ENCODE measurements around the gene RHEBL1.

Gene RHEBL1

DNA sequence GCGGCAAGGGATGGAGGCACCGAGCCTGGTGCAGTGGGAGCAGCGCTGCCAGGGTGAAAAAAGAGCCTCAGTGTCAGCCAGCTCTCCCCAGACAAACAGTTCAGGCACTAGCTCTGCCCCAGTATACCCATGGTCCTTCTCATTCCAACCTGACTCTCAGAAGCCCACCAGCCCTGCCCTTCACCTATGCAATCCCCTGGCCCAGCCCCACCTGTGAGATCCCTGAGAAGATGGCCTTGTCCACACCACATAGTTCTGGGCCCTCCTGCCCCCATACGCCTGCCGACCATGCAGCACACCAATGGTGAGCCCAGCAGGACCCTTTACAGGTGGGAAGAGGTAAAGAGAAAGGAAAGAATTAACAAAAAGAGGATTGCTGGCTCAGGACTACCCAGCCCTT is 15.7 kb downstream of the RHEBL1 start:
- DNase-seq: no peak

DNA sequence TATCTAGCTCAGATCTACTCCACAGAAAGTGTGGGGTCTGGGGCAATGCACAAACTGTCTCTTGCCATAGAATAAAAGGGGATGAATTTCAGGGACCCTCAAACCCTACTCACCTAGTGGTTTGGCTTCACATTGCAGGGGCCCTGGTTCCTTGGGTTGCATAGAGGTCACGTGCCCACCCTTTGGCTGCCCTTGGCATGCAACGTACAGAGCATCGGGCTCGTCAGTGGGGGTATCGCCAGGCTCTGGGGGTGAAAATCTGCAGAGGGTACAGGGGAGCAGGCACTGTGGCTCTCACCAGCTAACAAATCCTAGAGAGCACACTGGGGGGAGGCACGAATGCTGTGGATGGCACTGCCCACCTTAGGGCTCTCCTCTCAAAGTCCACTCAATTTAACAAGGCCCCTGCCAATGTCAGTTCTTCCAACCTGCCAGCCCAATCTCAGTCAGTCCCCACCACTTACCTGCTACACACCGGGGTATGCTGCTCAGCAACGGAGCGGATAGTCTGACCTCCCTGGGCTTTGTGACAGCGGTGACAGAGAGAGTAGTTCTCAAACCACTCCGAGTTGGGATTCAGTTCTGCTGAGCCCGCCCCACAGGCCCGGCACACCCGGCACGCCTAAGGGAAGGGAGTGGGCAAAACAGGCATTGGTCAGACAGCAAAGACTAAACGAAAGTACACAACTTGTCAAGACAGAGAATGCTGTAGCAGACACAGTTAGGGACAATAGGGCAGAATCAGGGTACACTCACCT is 17.1 kb downstream of the RHEBL1 start:
- DNase-seq: no peak

DNA sequence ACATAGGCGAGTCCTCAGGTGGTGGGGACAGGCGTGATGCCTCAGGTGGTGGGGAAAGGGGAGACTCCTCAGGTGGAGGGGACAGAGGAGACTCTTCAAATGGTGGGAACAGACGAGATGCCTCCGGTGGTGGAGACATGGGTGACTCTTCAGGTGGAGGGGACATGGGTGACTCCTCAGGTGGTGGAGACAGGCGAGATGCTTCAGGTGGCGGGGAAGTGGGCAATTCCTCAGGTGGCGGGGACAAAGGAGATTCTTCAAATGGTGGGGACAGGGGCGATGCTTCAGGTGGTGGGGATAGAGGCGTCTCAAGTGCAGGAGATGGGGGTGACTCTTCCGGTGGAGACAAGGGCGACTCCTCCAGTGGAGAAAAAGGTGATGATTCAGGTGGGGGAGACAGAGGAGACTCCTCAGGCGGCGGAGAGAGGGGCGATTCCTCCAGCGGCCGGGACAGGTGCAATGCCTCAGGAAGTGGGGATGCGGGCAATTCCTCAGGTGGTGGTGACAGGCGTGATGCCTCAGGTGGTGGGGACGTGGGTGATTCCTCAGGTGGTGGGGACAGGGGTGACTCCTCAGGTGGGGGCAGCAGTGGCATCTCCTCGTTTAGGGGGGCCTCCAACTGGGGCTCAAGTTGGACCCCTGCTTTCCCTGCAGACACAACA is 17.9 kb downstream of the RHEBL1 start:
- DNase-seq: no peak

DNA sequence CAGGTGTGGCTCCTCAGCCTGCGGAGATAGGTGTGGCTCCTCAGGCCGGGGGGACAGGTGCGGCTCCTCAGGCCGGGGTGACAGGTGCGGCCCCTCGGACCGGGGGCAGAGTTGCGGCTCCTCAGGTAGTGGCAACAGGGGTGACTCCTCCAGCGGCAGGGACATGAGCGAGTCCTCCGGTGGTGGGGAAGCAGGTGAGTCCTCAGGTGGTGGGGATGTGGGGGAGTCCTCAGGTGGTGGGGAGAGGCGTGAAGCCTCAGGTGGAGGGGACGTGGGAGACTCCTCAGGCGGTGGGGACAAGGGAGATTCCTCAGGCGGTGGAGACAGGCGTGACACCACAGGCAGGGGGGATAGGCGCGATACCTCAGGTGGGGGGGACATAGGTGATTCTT is 18.4 kb downstream of the RHEBL1 start:
- no peak for DNase-seq

DNA sequence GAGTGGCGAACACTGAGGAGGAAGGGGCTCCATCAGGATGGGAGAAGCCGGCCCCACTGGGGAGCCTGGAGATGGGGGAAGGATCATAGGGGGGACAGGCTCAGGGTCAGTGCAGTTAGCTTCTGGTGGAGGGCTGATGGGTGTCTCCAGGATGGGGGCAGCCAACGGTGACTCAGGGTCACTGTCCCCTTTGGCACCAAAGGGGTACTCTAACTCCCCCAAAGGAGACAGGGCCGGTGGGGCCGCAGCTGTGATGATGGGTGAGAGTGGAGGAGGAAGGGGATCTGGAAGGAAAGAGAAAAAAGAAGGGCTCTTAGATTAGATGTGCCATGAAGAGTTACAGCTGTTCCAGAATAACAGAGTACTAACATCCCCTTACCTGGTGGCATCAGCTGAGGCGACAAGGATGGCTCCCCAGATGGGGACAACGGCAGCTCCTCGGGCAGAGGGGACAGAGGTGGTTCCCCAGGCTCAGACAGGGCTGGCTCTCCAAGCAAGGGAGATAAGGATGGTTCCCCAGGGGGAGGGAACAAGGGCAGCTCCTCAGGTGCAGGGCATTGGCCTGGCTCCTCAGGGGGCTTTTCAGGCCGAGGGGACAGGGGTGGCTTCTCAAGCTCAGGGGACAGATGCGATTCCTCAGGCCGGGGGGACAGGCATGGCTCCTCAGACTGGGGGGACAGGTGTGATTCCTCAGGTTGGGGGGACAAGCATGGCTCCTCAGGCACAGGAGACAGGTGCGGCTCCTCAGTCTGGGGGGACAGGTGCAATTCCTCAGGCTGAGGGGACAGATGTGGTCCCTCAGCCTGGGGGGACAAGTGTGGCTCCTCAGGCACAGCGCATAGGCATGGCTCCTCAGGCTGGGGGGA is 19.0 kb downstream of the RHEBL1 start:
- DNase-seq: no peak

DNA sequence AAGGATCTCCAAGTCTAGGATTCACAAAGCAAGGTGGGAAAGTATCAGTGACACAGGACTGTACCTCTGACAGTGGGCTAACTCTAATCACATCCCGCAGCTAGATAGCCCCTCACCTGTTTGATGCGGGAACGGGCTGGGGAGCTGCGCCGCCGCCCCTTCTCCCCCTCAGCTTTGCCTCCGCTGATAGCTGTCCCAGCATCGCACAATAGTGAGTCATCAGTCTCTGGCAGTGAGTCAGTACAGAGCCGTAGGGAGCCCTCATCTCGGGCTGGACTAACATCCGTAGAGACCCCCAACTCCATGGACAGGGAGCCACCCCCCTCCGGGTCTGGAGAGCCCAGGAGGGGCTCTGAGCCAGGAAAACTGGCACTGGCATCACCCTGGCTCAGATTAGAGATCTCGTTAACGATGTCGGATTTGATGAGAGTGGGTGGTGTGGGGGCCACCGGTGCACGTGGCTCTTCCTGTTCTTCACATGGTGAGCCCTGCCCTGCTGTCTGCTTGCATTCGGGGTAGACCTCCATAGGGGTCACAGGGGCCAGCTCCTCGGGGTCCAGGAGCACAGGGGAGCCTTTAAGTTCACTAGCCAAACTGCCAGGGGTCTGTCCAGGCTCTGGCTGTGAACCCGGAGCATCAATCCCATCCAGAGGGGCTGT is 20.1 kb downstream of the RHEBL1 start:
- DNase-seq: no peak

DNA sequence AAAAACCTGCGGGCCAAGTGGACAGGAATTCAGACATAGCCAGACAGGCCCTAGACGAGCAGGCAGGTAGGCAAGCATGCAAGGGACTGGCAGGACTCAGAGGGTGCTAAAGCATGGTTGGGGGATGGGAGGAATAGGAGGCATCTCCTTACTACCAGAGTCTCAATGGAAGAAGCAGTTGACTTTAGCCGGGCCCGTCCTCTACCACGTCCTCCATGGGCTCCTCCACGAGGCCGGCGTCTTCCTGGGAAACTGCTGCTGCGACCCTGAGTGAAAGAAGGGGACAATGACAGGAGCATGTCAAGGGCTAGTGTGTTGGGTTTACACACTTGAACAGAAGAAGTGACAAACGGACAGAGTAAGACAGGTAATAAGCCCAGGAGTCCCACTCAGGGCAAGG is 20.8 kb downstream of the RHEBL1 start:
- DNase-seq: no peak

DNA sequence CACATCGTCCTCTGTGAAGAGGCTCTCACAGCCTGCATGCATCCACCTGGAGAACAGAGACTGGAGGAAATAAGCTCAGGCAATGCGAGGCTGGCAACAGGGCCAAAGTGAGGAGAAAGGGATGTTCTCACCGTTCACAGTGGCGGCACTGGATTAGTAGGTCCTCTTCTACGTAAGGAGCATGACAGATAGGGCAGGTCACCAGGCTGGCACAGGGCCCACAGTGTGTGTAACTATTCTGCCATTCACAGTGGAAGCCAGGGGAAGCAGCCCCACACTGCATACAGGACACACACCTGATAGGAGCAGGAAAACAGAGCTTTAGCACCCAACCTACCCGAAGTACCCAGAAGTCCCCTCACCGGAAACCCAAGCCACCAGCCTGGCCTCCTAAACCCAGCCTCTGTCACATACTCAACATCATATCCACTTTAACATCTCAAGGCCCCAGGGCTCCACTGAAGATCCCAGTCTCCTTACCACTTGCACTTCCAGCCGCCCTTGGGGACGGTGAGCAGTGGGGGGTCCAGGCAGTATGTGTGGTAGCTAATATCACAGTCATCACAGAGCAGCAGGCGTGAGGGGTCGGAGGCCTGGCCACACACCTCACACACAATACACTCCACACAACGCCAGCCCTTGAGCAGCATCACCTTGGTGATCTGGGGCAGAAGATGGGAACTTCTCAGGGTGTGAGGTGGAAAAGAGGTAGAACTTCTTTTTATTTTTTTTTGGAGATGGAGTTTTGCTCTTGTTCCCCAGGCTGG is 23.5 kb downstream of the RHEBL1 start:
- no peak for DNase-seq

- no peak for DNase-seq
Measured at GRCh38 chr12:49044660-49045059, 25.1 kb downstream of the RHEBL1 start.

DNA sequence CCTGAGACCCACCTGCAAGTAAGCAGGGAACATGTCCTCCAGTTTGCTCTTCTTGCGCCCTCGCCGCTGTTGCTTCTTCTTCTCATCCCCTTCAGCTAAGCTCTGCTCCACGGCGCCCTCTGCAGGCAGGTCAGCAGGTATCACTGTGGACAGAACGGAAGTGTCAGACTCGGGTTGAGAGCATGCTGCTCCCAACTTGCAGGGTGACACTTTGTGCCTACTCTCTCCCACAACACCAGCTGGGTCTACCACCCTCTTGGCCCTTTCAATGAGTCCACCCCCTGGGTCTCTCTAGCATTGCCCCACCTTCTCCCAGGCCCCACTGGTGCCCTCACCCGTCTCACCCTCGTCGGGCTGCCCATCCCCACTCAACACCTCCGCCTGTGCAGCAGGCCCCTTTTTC is 25.9 kb downstream of the RHEBL1 start:
- peak; percentile 17 for DNase-seq

DNA sequence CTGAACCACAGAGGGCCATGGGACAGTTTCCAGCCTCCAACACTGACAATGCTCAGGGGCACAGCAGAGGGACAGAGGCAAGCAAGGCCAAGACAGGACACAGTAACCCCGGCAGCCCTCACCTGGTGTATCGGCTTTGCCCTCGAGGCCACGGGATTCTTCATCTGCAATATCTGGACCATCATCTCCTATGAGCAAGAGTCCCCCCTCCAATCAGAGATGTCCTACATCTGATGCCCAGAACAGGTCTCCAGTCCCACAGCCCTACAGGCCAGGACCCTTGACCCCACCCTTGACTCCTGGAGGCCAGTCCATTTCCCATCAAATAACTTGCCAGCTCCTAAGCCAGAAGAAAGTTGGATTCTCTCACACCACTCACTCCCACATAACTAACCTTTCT is 26.5 kb downstream of the RHEBL1 start:
- DNase-seq: no peak

DNA sequence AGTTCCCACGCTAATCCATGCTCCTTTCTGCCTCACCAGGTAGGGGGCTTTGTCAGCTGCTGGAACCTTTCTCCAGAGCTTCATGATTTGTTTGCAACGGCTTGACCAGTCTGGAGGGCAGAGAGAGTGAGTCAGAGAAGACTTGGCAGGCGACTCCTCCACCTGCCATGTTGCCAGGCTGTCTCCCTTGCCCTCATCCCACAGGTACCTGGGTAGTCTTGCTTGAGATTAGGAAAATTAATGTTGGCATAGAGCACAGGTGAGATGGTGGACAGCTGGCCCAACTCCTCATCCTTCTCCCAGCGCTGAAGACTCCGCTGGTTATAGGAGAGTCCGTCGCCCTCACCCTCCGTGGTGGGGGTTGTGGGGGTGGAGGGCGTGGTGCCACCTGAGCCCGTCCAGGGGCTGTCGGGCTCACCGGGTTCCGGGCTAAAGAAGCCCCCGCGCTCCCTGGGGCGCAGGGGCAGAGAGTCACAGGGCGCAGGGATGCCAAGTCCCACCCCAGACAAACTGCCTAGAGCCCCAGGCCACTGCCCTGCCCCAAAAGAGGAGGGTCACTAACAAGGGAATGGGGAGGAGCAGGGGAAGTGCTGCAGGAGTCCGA is 27.8 kb downstream of the RHEBL1 start:
- DNase-seq: no peak

DNA sequence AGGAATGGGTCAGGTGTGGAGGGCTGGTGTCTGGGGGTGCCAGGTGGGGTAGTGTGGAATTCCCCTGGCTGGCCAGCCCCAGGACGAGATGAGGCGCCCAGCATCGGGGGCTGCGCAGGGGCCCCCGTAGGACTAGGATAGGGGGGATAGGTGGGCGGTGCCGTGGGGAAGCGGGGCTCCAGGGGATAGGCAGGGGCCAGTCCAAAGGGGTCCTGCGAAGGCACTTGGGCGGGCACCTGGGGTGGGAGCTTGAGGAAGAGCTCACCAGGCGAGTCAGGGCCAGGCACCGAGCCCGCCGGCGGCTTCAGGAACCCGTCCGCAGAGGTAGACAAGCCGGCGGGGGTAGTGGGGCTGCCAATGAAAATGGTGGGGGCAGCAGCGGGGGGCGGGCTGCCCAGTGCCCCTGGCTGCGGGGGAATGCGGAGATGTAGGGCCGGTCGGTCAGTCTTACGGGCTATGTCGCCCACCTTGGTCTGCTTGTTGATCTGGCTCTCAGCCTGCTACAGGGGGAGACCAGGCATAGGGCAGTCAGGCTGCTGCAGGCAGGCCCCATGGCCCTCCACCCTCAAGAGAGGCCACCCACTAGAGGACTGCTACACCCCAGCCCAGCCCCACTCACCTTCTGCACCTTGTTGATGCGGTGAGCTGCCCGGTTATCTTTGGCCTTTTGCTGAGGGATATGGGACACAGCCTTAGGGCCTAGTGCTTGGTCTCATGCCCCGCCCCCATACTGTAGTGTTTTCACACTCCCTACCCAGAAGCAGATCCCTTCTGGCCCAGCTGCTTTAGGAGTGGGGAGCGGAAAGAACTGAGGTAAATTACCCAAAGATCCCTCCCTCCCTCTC is 28.5 kb downstream of the RHEBL1 start:
- no peak for DNase-seq

- no peak for DNase-seq
Measured at GRCh38 chr12:49040364-49040855, 29.4 kb downstream of the RHEBL1 start.

DNA sequence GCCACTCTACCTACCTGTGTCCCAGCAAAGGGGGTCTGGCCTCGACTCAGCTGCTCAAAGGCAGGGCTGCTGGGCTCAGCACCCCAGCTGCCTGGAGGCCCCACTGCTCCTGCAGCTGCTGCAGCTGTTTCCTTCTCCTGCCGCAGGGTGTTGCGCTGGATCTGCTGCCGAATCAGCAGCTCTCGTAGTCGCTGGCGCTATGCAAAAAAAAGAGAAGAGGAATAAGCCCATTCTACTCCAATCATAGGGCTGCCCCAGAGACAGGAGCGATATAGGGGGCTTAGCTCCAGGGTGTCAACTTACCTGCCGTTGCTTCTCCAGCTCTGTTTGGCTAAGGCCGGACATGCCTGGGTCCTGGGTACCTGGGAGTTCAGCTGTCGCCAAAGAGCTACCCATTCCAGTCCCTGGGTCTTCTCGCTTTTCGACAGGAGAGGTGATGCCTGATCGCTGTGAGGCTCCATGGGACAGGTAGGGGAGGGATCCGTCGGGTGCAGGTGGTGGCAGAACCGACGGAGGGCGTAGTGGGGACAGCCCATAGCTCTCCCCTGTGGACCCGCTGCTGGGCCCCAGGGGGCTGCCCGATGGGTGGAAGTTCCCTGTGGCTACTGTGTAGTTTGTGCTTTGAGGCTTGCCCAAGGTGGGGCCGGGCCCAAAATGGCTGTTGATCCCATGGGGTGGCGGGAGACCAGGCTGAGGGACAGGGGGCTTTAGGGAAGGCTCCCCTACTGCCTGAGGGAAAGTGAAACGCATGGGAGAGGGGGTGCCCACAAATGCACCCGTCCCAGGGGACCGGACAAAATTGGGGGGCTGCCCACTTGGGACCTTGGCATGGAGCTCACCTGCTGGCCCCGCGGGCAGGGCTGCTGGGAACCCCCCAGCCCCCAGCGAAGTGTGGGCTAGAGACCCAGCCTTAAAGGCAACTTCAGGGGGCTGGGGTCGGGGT is 30.1 kb downstream of the RHEBL1 start:
- no peak for DNase-seq

GRCh38 chr12:49038291-49038955 is 31.4 kb downstream of the RHEBL1 start:
- no peak for DNase-seq

DNA sequence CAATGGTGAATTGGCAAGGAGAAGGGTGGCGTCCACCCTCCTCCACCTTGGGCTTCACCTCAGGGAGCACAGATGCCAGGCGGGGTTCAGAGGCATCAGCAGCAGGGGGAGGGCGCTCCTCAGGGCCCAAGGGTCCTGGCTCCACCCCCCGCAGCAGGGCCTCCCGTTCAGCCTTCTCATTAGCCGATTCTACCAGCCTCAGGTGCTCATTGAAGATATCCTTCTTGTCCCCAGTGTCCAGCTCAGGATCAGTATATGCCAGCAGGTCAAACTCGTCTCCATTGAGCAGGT is 31.9 kb downstream of the RHEBL1 start:
- DNase-seq: no peak

GRCh38 chr12:49037111-49037946 is 32.5 kb downstream of the RHEBL1 start:
- no peak for DNase-seq
